Fibroblast of lung (primary cell): Measurements from ENCODE around the gene PLTP. TPM values are rescaled to one million over a fixed set of nuclear protein-coding genes. Genes with fewer than 3 reads are reported as not detected.
A peak's percentile ranks its signal among the peaks of the same experiment; 100 is the strongest.
"Not testable (repeated sequence)": the region's sequence is repeated elsewhere in the genome, so short reads cannot be mapped to it uniquely, and the experiment has no call there.

Experiments used
- DNase-seq, 2 donors: peaks; one replicate each; pipeline versions ENCODE4 v3.0.0 to v3.0.0-alpha.2; 2010; ENCODE audit warnings: low read depth in 2 of 2
- H2AFZ ChIP-seq: 2 replicates; pipeline ENCODE4 v1.5.1; 2012; ENCODE audit warnings: low read length, control low read depth, inconsistent platforms
- H3K27ac ChIP-seq: 2 replicates; pipeline ENCODE4 v1.5.1; 2011; ENCODE audit warnings: low read length, control low read depth; ENCODE audit not compliant: insufficient read depth
- H3K27me3 ChIP-seq: 2 replicates; pipeline ENCODE4 v1.5.1; 2011; ENCODE audit warnings: mild to moderate bottlenecking, low read length; ENCODE audit not compliant: control insufficient read depth, insufficient read depth
- H3K36me3 ChIP-seq: 2 replicates; pipeline ENCODE4 v1.5.1; 2011; ENCODE audit warnings: low read length; ENCODE audit not compliant: control insufficient read depth, insufficient read depth
- H3K4me1 ChIP-seq: 2 replicates; pipeline ENCODE4 v1.5.1; 2011; ENCODE audit warnings: low read length; ENCODE audit not compliant: control insufficient read depth, insufficient read depth; ENCODE audit errors: extremely low read depth
- H3K4me2 ChIP-seq: 2 replicates; pipeline ENCODE4 v1.5.1; 2011; ENCODE audit warnings: low read length, control low read depth; ENCODE audit not compliant: insufficient read depth; ENCODE audit errors: extremely low read depth
- H3K4me3 ChIP-seq, 4 experiments: fragments of 200-600 bp in 1 of 4; sonication (generic) in 1 of 4; replicated peaks in 1 of 4; 2 replicates each; pipeline ENCODE4 v1.5.1; 2011 to 2016; ENCODE audit warnings: low read length in 4 of 4, low read depth in 3 of 4, mild to moderate bottlenecking in 3 of 4, control low read depth in 2 of 4, inconsistent platforms in 1 of 4, mixed read lengths in 1 of 4; ENCODE audit not compliant: insufficient read depth in 1 of 4; ENCODE audit errors: control extremely low read depth in 1 of 4
- H3K79me2 ChIP-seq: 2 replicates; pipeline ENCODE4 v1.5.1; 2012; ENCODE audit warnings: mild to moderate bottlenecking, low read length, inconsistent platforms; ENCODE audit not compliant: control insufficient read depth, insufficient read depth
- H3K9ac ChIP-seq: 2 replicates; pipeline ENCODE4 v1.5.1; 2011; ENCODE audit warnings: mild to moderate bottlenecking, low read length, control low read depth; ENCODE audit not compliant: insufficient read depth
- H3K9me3 ChIP-seq: 2 replicates; pipeline ENCODE4 v1.5.1; 2012; ENCODE audit warnings: low read depth, low read length; ENCODE audit not compliant: control insufficient read depth, insufficient read depth
- H4K20me1 ChIP-seq: 2 replicates; pipeline ENCODE4 v1.5.1; 2011; ENCODE audit warnings: low read length; ENCODE audit not compliant: control insufficient read depth, insufficient read depth; ENCODE audit errors: extremely low read depth
- EZH2 ChIP-seq: IDR thresholded peaks from 2 replicates; pipeline ENCODE4 v1.5.1; 2012; ENCODE audit warnings: low read length, control low read depth, mild to moderate bottlenecking; ENCODE audit errors: missing control alignments
- polyA plus RNA-seq, 2 donors: library from polyadenylated mRNA; depleted of rRNA in 1 of 2; stranded (reverse) in 1 of 2; unstranded in 1 of 2; fragments of >200 nt; gene quantifications; 2 replicates each; pipeline ENCODE4 v1.2.1, GENCODE V29; 2011 to 2012; ENCODE audit warnings: missing spikeins in 1 of 2
- total RNA-seq: library from RNA; depleted of rRNA; stranded (reverse); fragments of >200 nt; gene quantifications from 2 replicates; pipeline ENCODE4 v1.2.1, GENCODE V29; 2014
- TF ChIP-seq, protein P1 (sequence below), 2 donors: IDR thresholded peaks in 1 of 2; conservative IDR thresholded peaks in 1 of 2; 1 replicate in 1 of 2; 2 replicates in 1 of 2; pipeline ENCODE4 v1.5.1; 2011 to 2012; ENCODE audit warnings: low read length in 2 of 2, control low read depth in 1 of 2, inconsistent platforms in 1 of 2, low read depth in 1 of 2, mild to moderate bottlenecking in 1 of 2

PLTP gene
- total and polyA plus RNA-seq, 2 donors (not counting 1 experiment from before 2014, with no cell fraction given) = 63.1 to 110 TPM

DNA sequence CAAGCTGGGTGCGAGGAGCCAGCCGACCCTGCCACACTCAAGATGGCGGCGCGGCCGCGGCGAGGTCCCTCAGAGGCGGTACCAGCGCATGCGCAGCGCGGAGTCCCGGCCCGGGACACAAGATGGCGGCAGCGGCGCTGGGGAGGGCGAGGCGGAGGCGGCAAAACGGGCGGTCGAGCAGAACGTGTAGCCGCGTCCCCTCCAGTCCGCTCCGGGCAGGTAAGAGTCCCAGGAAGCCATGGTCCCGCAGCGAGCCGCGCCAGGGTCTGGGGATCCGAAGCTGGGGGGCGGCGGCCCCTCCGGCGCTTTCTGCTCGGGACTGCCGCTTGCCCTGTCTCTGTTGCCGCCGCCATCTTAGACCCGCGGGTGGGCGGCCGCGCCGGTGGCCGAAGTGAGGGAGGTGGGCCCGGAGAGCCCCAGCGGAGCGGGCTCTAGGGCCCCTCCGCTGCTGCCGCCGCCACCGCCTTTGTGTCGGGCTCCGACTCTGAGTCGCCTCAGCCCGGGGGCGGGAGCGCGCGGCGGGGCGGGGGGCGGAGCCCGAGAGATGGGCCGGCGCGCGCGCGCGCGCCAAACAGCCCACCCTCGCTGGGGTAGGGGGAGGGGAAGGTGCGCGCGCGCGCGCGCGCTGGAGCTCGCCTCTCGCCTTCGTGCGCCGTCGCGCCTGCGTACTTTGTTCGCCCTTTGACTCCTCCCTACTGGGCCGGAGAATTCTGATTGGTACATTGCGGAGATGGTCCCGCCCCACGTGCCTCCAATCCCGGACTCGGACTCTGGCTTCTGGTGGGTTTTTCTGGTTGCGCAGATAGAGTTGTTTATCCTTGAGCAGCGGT, 22.8 kb upstream of the PLTP start, which contains the start of gene PCIF1:
Gene PCIF1 (plus strand): TSS at position 98 of the 830 bp plus-strand sequence. CDS start 4,317 bp downstream, outside the sequence.
- Histone ChIP-seq H4K20me1 (no peaks in the 10 kb centered on the region), H3K9me3 (no peaks in the 10 kb centered on the region), H3K79me2 (peaks cover 27% of the 10 kb centered on the region), H3K4me2 (peak within 1 kb of the TSS; percentile 96), H3K36me3 (peaks cover 15% of the 10 kb centered on the region), H3K4me1 (peaks cover 6% of the 10 kb centered on the region), H2AFZ (peak within 1 kb of the TSS; percentile 73), H3K9ac (peak within 1 kb of the TSS; percentile 100), H3K27ac (peak within 1 kb of the TSS; percentile 99), H3K4me3 (peak within 1 kb of the TSS; percentile 90 to 99 (median 95)), H3K27me3 (no peaks in the 10 kb centered on the region)
- TF ChIP-seq, protein P1, sequence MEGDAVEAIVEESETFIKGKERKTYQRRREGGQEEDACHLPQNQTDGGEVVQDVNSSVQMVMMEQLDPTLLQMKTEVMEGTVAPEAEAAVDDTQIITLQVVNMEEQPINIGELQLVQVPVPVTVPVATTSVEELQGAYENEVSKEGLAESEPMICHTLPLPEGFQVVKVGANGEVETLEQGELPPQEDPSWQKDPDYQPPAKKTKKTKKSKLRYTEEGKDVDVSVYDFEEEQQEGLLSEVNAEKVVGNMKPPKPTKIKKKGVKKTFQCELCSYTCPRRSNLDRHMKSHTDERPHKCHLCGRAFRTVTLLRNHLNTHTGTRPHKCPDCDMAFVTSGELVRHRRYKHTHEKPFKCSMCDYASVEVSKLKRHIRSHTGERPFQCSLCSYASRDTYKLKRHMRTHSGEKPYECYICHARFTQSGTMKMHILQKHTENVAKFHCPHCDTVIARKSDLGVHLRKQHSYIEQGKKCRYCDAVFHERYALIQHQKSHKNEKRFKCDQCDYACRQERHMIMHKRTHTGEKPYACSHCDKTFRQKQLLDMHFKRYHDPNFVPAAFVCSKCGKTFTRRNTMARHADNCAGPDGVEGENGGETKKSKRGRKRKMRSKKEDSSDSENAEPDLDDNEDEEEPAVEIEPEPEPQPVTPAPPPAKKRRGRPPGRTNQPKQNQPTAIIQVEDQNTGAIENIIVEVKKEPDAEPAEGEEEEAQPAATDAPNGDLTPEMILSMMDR (conservative IDR thresholded peaks at IDR 0.05 in 1 of 2, IDR thresholded peaks at IDR 0.05 in 1 of 2; ENCODE audit: low read depth in 1 of 2, low read length in 2 of 2) = no peak
- TF ChIP-seq EZH2 = no peak
- peak; percentile 94 to 97 for DNase-seq

GRCh38 chr20:45934046-45934585, 22.2 kb upstream of the PLTP start:
- Histone ChIP-seq H3K4me3 (peak overlapping the region; percentile 90 to 99 (median 95)), H3K27me3 (no peaks in the 10 kb centered on the region), H3K9ac (peak overlapping the region; percentile 100), H3K4me1 (peaks cover 6% of the 10 kb centered on the region), H2AFZ (peak overlapping the region; percentile 66), H3K9me3 (no peaks in the 10 kb centered on the region), H3K79me2 (peaks cover 27% of the 10 kb centered on the region), H3K4me2 (peak overlapping the region; percentile 89), H4K20me1 (no peaks in the 10 kb centered on the region), H3K27ac (peak overlapping the region; percentile 99), H3K36me3 (peaks cover 11% of the 10 kb centered on the region)
- TF ChIP-seq, protein P1 (conservative IDR thresholded peaks at IDR 0.05 in 1 of 2, IDR thresholded peaks at IDR 0.05 in 1 of 2; ENCODE audit: low read depth in 1 of 2, low read length in 2 of 2) = no peak
- TF ChIP-seq EZH2 = no peak
- DNase-seq = peak; percentile 51 to 52

- Histone ChIP-seq H3K36me3 (peaks cover 5% of the 10 kb centered on the region), H3K4me2 (peak overlapping the region; percentile 89), H3K9ac (peak overlapping the region; percentile 100), H3K9me3 (no peaks in the 10 kb centered on the region), H3K79me2 (peaks cover 27% of the 10 kb centered on the region), H3K4me1 (peaks cover 6% of the 10 kb centered on the region), H4K20me1 (no peaks in the 10 kb centered on the region), H3K4me3 (peak overlapping the region; percentile 90 to 99 (median 95)), H3K27me3 (no peaks in the 10 kb centered on the region), H2AFZ (no peak overlapping the region), H3K27ac (peak overlapping the region; percentile 99)
- TF ChIP-seq EZH2 = no peak
- TF ChIP-seq, protein P1 (conservative IDR thresholded peaks at IDR 0.05 in 1 of 2, IDR thresholded peaks at IDR 0.05 in 1 of 2; ENCODE audit: low read depth in 1 of 2, low read length in 2 of 2) = peak; percentile 8 to 30
- peak; percentile 75 to 76 for DNase-seq
Observed at GRCh38 chr20:45933266-45934045, 21.5 kb upstream of the PLTP start.

GRCh38 chr20:45931680-45932079, 19.7 kb upstream of the PLTP start:
- DNase-seq, H3K4me3 ChIP-seq, H3K27ac ChIP-seq, H4K20me1 ChIP-seq, H3K27me3 ChIP-seq, H3K9ac ChIP-seq, H2AFZ ChIP-seq, H3K9me3 ChIP-seq, H3K4me2 ChIP-seq, H3K4me1 ChIP-seq, H3K36me3 ChIP-seq: not testable (repeated sequence)
- peaks cover 18% of the 10 kb centered on the region for H3K79me2 ChIP-seq
